HG03039 (cell line): ENCODE data around the gene IRAK2.
A peak's percentile ranks its signal among the peaks of the same experiment; 100 is the strongest.
"Not testable (repeated sequence)": the region's sequence is repeated elsewhere in the genome, so short reads cannot be mapped to it uniquely, and the experiment has no call there.

Experiments used
- ATAC-seq: cut with Tn5 transposase; IDR thresholded peaks from one replicate; pipeline ENCODE4 v1.9.1; 2021; ENCODE audit warnings: mild to moderate bottlenecking, moderate library complexity; ENCODE audit not compliant: unreplicated experiment

IRAK2 gene

GRCh38 chr3:10164546-10165393 is at the start of gene IRAK2:
Gene IRAK2 (plus strand): TSS chr3:10164919. CDS start chr3:10164955, 36 bp downstream.
- ATAC-seq, result peak; percentile 80

DNA sequence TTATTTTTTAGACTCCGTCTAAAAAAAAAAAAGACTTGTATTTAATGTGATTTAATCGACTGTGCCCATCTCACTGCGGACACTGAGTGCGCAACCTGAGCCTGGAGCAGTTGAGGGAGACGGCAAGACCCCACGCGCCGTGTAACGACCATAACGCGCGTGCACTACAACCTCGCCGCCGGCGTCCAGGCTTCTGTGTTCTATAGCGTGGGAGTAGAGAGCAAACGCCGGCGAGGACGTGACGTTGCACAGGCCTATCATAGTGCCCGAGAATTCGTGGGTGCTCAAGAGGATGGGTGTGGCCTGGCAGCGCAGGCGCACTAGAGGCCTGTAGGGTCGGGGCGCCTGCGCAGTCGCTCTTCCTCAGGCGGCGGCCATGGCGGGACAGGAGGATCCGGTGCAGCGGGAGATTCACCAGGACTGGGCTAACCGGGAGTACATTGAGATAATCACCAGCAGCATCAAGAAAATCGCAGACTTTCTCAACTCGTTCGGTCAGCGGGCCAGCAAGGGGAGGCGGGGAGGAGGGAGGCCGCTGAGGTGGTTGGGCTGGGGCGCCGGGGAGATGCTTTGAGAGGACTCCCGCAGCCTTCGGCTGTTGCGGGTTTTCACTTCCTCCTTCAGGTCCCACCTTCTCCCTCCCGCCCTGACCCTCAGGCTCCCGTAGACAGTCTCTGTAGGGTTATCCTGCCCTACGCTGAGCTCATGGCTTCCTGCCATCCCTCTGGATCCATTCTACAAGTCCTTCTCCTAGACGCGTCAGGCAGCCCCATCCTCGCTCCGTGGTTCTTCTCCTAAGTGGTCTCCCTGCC is 49.2 kb upstream of the IRAK2 start, which contains the start of gene BRK1:
TSS of gene BRK1 (plus strand) at position 350 of the 812 bp plus-strand sequence. CDS start at position 377, 27 bp downstream.
- peak; percentile 92 for ATAC-seq

DNA sequence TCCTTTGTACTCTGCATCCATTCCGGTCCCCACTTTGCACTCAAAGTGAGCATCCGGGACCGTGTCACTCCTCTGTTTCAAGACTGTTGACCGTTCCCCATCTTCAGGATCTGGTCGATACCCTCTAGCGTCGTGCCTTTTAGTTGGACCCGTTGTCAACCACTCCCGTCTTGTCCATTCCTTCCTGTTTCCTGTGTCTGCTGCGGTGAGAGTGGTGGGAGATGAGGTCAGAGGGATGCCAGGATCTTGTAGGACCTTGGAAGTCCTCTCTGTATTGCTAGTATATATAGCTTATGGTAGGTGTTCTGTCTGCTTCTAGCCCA is 48.6 kb upstream of the IRAK2 start:
- ATAC-seq, result no peak

DNA sequence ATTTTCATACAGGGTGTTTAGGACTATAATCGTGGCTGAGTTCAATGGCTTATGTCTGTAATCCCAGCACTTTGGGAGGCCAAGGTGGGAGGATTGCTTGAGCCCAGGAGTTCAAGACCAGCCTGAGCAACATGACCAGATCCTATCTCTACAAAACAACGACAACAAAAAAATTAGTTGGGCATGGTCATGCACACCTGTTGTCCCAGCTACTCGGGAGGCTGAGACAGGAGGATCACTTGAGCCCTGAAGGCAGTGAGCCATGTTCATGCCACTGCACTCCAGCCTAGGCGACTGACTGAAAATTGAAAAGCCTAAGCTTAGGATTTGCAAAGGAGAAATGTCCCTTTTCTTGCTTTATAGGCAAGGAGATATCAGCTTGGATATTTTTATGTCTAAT is 47.8 kb upstream of the IRAK2 start:
- no peak for ATAC-seq

DNA sequence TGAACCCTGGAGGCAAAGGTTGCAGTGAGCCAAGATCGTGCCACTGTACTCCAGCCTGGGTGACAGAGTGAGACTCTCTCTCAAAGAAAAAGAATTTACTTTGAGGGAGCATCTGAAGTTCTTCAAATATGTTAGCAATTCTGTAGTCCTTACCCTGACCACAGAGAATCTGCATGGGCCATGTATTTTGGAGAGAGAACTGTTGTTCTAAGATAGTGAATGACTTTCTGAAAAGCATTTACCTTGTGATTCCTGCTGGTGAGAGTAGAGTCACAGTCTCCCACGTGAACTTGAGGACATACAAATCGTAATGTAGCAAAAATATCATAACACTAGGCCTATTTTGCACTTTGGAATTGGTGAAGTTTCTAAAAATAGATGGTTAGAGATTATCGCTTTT is 45.3 kb upstream of the IRAK2 start:
- no peak for ATAC-seq

- no peak for ATAC-seq
Observed at GRCh38 chr3:10121064-10121463, 43.7 kb upstream of the IRAK2 start.

GRCh38 chr3:10122724-10123123 is 42.0 kb upstream of the IRAK2 start:
- no peak for ATAC-seq

- ATAC-seq, result not testable (repeated sequence)
Observed at GRCh38 chr3:10135872-10136271, 28.8 kb upstream of the IRAK2 start.

GRCh38 chr3:10136426-10137005 is 28.2 kb upstream of the IRAK2 start:
- ATAC-seq, result no peak

DNA sequence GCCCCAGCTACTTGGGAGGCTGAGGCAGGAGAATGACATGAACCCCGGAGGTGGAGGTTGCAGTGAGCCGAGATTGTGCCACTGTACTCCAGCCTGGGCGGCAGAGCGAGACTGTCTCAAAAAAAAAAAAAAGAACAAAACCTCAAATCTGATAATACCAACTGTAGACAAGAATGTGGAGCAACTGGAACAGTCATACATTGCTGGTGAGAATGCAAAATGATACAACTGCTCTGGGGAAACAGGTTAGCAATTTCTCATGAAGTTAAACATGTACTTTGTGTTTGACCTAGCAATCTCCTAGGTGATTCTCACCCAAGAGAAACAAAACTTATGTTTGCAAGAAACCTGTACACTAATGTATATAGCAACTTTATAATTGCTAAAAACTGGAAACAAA is 27.5 kb upstream of the IRAK2 start:
- ATAC-seq, result no peak

GRCh38 chr3:10140996-10141546 is 23.6 kb upstream of the IRAK2 start:
- ATAC-seq, result no peak

DNA sequence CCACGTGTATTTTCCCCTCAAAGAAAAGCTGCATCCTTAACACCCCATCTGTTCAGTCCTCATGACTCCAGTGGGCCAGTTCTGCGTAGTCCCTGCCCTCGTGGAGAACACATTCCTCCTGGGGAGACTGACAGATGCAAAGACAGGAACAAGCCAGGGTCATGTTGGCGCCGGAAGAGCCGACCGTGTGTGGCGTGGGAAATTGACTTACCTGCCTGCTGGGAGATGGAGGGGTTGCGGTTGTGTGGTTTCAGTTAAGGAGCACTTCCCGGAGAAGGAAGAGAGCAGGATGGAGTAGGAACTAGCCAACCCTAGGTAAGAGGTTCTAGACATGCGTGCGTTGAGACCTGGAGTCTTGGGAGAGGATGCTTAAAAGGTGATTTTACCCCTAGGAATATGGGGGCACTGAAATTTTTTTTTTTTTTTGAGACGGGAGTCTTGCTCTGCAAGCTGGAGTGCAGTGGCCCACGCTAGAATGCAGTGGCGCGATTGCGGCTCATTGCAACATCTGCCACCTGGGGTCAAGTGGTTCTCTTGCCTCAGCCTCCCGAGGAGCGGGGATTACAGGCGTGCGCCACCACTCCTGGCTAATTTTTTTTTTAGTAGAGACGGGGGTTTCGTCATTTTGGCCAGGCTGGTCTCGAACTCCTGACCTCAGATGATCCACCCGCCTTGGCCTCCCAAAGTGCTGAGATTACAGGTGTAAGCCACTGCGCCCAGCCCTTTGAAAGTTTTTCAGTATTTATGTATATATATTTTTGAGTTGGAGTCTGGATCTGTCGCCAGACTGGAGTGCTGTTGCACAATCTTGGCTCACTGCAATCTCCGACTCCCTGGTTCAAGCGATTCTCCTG is 21.8 kb upstream of the IRAK2 start:
- ATAC-seq, result no peak

- no peak for ATAC-seq
Observed at GRCh38 chr3:10145685-10146084, 19.0 kb upstream of the IRAK2 start.

DNA sequence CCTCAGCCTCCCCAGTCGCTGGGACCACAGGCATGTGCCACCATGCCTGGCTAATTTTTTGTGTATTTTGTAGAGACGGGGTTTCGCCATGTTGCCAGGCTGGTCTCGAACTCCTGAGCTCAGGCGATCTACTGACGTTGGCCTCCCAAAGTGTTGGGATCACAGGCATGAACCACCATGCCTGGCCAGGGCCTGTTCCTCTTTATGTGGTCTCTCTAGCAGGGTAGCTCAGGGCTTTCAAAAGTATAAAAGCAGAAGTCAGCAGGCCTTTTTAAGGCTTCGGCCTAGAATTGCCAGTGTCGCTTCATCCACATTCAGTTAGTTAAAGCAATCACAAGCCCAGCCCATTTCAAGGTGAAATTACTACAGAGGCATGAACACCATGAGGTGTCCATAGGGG is 15.5 kb upstream of the IRAK2 start:
- ATAC-seq, result no peak

DNA sequence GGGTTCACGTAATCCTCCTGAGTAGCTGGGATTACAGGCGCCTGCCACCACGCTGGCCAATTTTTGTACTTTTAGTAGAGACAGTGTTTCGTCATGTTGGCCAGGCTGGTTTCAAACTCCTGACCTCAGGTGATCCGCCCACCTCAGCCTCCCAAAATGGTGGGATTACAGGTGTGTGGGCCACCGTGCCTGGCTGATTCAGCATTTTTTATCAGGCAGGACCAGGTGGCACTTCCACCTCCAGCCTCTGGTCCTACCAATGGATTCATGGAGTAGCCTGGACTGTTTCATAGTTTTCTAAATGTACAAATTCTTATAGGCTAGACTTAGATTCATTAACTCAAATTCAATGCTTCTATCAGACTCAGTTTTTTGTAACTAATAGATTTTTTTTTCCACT is 13.7 kb upstream of the IRAK2 start:
- no peak for ATAC-seq

DNA sequence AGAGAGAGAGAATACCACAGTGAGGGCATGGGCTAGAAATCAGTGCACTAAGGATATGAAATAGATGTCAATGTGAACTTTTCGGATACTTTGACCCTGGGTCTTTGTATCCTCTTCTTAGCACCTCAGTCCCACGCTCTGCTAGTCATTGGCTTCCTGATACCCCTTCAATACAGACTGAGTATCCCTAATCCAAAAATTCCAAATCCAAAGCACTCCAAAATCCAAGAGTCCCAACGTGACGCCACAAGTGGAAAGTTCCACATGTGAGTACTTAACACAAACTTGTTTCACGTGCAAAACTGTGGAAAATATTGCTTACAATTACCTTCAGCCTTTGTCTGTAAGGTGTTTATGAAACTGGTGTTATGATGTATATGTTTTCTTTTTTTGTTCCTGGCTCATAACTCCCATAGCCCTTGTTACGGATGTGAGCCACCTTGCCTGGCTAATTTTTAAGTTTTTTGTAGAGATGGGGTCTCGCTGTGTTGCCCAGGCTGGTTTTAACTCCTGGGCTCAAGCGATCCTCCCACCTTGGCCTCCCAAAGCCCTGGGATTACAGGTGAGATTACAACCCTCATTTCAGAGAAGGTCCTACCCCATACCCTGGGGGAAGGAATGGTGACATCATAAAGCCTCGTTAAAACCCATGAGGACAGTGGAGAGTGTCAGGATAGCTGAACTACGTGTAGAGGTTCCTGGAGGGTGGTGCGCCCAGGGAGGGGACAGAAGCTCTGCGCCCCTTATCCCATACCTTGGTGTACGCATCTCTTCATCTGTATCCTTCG is 10.2 kb upstream of the IRAK2 start:
- no peak for ATAC-seq

DNA sequence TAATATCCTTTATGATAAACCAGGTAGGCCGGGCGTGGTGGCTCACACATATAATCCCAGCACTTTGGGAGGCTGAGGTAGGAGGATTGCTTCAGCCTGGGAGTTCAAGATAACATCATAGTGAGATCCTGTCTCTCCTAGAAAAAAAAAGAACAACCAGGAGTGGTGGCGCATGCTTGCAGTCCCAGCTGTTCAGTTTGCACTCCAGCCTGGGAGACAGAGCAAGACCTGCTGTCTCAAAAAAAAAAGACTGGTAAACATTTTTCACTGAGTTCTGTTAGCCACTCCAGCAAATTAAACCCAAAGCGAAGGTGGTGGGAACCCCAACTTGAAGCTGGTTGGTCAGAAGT is 9.6 kb upstream of the IRAK2 start:
- no peak for ATAC-seq

GRCh38 chr3:10155658-10156057 is 9.1 kb upstream of the IRAK2 start:
- ATAC-seq, result no peak

DNA sequence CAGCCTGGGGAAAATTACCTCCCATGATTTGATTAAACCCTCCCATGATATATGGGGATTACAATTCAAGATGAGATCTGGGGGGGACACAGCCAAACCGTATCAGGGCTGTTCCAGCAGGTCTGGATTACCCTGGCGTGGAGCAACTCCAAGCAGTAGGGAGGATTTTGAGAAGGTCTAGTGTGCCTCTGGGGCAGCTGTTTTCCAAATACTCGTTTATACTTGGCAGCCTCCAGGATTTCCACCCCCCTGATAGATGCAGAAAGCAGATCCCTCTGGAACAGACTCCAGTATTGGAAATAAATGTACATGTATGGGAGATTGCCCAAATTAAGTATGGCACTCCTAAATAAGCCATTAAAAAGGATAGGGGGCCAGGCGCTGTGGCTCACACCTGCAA is 7.7 kb upstream of the IRAK2 start:
- ATAC-seq, result no peak

- not testable (repeated sequence) for ATAC-seq
Observed at GRCh38 chr3:10158555-10158954, 6.2 kb upstream of the IRAK2 start.
